ENCODE measurements around the gene SLC10A7.

DNA sequence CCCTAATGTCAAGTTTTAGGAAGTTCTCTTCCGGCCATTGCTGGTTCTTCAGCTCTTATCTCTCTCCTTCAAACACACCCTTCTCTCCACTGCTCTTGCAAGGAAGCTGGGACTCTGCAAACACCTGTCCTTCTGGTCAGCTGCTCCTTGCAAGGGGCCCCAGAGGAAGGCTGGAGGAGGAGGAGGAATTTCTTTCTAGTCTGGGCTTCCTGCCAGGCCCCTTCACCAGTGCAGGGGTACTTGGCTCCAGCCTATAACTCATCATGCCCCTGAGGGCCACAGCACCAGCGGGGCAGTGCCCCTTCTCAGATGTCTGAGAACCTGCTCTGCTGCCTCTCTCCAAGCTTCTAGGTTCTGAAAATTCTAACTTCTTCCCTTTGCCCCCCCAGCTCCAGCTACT is 260.7 kb downstream of the SLC10A7 start:
- TF ChIP-seq, protein P1, sequence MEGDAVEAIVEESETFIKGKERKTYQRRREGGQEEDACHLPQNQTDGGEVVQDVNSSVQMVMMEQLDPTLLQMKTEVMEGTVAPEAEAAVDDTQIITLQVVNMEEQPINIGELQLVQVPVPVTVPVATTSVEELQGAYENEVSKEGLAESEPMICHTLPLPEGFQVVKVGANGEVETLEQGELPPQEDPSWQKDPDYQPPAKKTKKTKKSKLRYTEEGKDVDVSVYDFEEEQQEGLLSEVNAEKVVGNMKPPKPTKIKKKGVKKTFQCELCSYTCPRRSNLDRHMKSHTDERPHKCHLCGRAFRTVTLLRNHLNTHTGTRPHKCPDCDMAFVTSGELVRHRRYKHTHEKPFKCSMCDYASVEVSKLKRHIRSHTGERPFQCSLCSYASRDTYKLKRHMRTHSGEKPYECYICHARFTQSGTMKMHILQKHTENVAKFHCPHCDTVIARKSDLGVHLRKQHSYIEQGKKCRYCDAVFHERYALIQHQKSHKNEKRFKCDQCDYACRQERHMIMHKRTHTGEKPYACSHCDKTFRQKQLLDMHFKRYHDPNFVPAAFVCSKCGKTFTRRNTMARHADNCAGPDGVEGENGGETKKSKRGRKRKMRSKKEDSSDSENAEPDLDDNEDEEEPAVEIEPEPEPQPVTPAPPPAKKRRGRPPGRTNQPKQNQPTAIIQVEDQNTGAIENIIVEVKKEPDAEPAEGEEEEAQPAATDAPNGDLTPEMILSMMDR (conservative IDR thresholded peaks at IDR 0.05 in 1 of 2, IDR thresholded peaks at IDR 0.05 in 1 of 2; ENCODE audit: extremely low read depth in 1 of 2, insufficient read depth in 1 of 2, low read depth in 1 of 2, low read length in 2 of 2) = no peak
- no peak for TF ChIP-seq EZH2 (IDR thresholded peaks at IDR 0.05; ENCODE audit: borderline replicate concordance, low read length)

All from mammary epithelial cell (primary cell).